Peyer's patch (tissue), 4 donors: ENCODE results near the gene ZNF638. TPM values are rescaled to one million over a fixed set of nuclear protein-coding genes. Genes with fewer than 3 reads are reported as not detected.

ENCODE experiments used
- DNase-seq, 3 donors: peaks; one replicate each; pipeline ENCODE4 v3.0.0-alpha.2; 2017 to 2019
- H3K27ac ChIP-seq, 4 donors: fragments of 200-600 bp; sonication (generic); one replicate each; pipeline ENCODE4 v1.5.1; 2016 to 2019
- H3K27me3 ChIP-seq, 2 donors: fragments of 200-600 bp; sonication (generic); one replicate each; pipeline ENCODE4 v1.5.1; 2019
- H3K36me3 ChIP-seq, 3 donors: fragments of 200-600 bp; sonication (generic); one replicate each; pipeline ENCODE4 v1.5.1; 2016 to 2019
- H3K4me1 ChIP-seq, 4 donors: fragments of 200-600 bp; sonication (generic); one replicate each; pipeline ENCODE4 v1.5.1; 2016 to 2019
- H3K4me3 ChIP-seq, 4 donors: fragments of 200-600 bp; sonication (generic); 1 replicate in 3 of 4; 2 replicates in 1 of 4; pipeline ENCODE4 v1.5.1; 2016 to 2019; ENCODE audit warnings: mild to moderate bottlenecking in 1 of 4
- H3K9me3 ChIP-seq, 4 donors: fragments of 200-600 bp; sonication (generic); one replicate each; pipeline ENCODE4 v1.5.1; 2016 to 2019; ENCODE audit warnings: mild to moderate bottlenecking in 1 of 4
- CTCF ChIP-seq, 6 experiments: fragments of 450-650 bp in 4 of 6; fragments of 200-600 bp in 2 of 6; sonication (generic) in 1 of 6; IDR thresholded peaks; one replicate each; pipeline ENCODE4 v1.5.1; 2017 to 2019; ENCODE audit warnings: antibody characterized with exemption in 6 of 6, mild to moderate bottlenecking in 3 of 6, moderate library complexity in 1 of 6
- POLR2A ChIP-seq, 2 donors: fragments of 450-650 bp; IDR thresholded peaks; one replicate each; pipeline ENCODE4 v1.5.1; 2017; ENCODE audit warnings: antibody characterized with exemption in 2 of 2, mild to moderate bottlenecking in 2 of 2, moderate library complexity in 2 of 2
- total RNA-seq, 4 donors: library from RNA; depleted of rRNA; stranded (reverse); fragments of >200 nt; gene quantifications; one replicate each; pipeline ENCODE4 v1.1.0, GENCODE V29; 2016

The ZNF638 gene
- total RNA-seq, 4 donors from 2014 or later, result 155 to 539 (median 174) TPM

- Histone ChIP-seq H3K27ac (peak overlapping the region in 2 of 4 donors; percentile 17 to 54), H3K4me3 (peak overlapping the region; percentile 29 to 54 (median 46)), H3K36me3 (no peaks in the 10 kb centered on the region), H3K4me1 (peaks cover 0 to 40% (median 0%) of the 10 kb centered on the region in 4 donors), H3K9me3 (no peaks in the 10 kb centered on the region), H3K27me3 (no peaks in the 10 kb centered on the region)
- no peak for DNase-seq
- no peak for TF ChIP-seq CTCF (IDR thresholded peaks at IDR 0.05)
- TF ChIP-seq POLR2A (IDR thresholded peaks at IDR 0.05), result no peak
Observed at GRCh38 chr2:71454221-71455010, 122.8 kb downstream of the ZNF638 start.

- Histone ChIP-seq H3K27me3 (no peaks in the 10 kb centered on the region), H3K4me3 (no peak overlapping the region), H3K27ac (peak overlapping the region in 1 of 4 donors; percentile 41), H3K36me3 (no peaks in the 10 kb centered on the region), H3K4me1 (peaks cover 0 to 40% (median 0%) of the 10 kb centered on the region in 4 donors), H3K9me3 (no peaks in the 10 kb centered on the region)
- no peak for DNase-seq
- no peak for TF ChIP-seq POLR2A (IDR thresholded peaks at IDR 0.05)
- no peak for TF ChIP-seq CTCF (IDR thresholded peaks at IDR 0.05)
Observed at GRCh38 chr2:71455011-71455740, 123.6 kb downstream of the ZNF638 start.

- peaks cover 0 to 40% (median 0%) of the 10 kb centered on the region in 4 donors for H3K4me1 ChIP-seq
Observed at GRCh38 chr2:71455741-71456569, 124.4 kb downstream of the ZNF638 start.

GRCh38 chr2:71456617-71457016 is 125.0 kb downstream of the ZNF638 start:
- peaks cover 0 to under 1% (median 0%) of the 10 kb centered on the region in 4 donors for H3K9me3 ChIP-seq
- TF ChIP-seq CTCF (IDR thresholded peaks at IDR 0.05) (no peak), POLR2A (IDR thresholded peaks at IDR 0.05) (no peak)
- H3K4me3 ChIP-seq, result no peak overlapping the region
- no peak for DNase-seq
- H3K27me3 ChIP-seq, result no peaks in the 10 kb centered on the region
- H3K27ac ChIP-seq, result peak overlapping the region in 1 of 4 donors; percentile 41
- no peaks in the 10 kb centered on the region for H3K36me3 ChIP-seq
- peaks cover 0 to 40% (median 0%) of the 10 kb centered on the region in 4 donors for H3K4me1 ChIP-seq

More at GRCh38 chr2:71455741-71456569, 124.4 kb downstream of the ZNF638 start:
- Histone ChIP-seq H3K36me3 (no peaks in the 10 kb centered on the region), H3K4me3 (no peak overlapping the region), H3K27me3 (no peaks in the 10 kb centered on the region), H3K9me3 (no peaks in the 10 kb centered on the region), H3K27ac (peak overlapping the region in 1 of 4 donors; percentile 41)
- DNase-seq, result no peak
- no peak for TF ChIP-seq POLR2A (IDR thresholded peaks at IDR 0.05)
- no peak for TF ChIP-seq CTCF (IDR thresholded peaks at IDR 0.05)
